Epidermal melanocyte (primary cell): ENCODE data around the gene VTI1A.
"Not testable (repeated sequence)": the region's sequence is repeated elsewhere in the genome, so short reads cannot be mapped to it uniquely, and the experiment has no call there.

Experiments used
- DNase-seq: peaks from one replicate; pipeline ENCODE4 v3.0.0; 2011; ENCODE audit warnings: low spot score; ENCODE audit not compliant: insufficient read length

VTI1A gene

GRCh38 chr10:112446855-112447619 lies at the start of gene VTI1A, which contains the start of gene ZDHHC6:
Gene VTI1A, plus strand, starts transcription at chr10:112447215. Its CDS starts 159 bp downstream, at chr10:112447374.
Gene ZDHHC6, minus strand, starts transcription at chr10:112446914. Its CDS starts 1,478 bp downstream, at chr10:112445436.
- peak; percentile 60 for DNase-seq

- DNase-seq = no peak
These were observed 49.4 kb upstream of the VTI1A start for GRCh38 chr10:112397592-112397991.

DNA sequence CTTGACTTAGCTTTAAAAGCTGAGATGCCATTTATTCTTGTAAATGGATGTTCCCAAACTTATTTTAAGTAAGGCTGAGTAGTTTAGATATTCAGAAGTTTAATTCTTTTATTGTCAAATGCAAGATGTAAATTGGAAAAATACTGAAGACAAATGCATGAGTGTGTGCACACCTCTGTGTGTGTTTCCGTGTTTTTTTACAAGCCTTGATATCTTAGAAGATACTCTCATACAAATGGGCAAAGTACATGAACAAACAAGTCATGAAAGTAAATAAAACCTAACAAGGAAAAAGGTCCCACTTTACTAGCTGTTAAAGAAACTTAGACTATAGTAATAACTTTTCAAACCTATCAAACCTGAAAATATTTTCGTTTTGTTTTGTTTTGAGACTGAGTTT lies 44.1 kb upstream of the VTI1A start:
- no peak for DNase-seq

GRCh38 chr10:112404617-112405016 lies 42.4 kb upstream of the VTI1A start:
- no peak for DNase-seq

GRCh38 chr10:112406806-112407205 lies 40.2 kb upstream of the VTI1A start:
- DNase-seq = not testable (repeated sequence)

DNA sequence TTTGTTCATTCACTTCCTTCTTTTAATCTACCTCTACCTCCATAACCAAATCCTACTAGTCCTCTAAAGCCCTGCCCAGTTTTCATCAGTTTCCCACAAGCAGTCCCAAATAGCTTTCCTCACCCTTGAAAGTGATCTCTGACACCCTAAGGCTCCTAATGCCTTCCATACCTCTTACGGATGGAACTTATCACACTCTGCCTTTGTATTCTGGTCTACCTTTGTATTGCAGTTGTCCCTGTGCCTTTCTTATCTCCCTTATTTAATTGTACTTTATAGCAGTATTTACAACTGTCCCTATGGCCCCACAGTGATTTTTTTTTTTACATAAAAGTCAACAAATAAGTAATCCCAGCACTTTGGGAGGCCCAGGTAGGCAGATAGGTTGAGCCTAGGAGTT lies 39.3 kb upstream of the VTI1A start:
- no peak for DNase-seq

DNA sequence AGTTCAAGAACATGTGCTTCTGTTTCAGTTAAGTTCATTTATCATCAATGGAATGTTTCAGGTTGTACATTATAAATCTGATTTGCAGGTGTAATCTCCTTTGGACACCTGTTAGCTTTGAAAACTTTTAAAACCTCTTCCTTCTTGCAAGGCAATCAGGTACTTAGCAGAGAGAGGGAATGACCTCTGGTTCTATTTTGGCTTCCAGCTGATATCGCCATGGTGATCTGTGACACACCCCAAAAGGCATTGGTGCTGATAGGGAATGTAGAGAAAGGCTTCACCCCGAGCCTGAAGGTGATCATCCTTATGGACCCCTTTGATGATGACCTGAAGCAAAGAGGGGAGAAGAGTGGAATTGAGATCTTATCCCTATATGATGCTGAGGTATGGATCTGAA lies 37.7 kb upstream of the VTI1A start:
- no peak for DNase-seq

GRCh38 chr10:112409755-112410154 lies 37.3 kb upstream of the VTI1A start:
- no peak for DNase-seq

- no peak for DNase-seq
These were observed 34.3 kb upstream of the VTI1A start for GRCh38 chr10:112412696-112413095.

DNA sequence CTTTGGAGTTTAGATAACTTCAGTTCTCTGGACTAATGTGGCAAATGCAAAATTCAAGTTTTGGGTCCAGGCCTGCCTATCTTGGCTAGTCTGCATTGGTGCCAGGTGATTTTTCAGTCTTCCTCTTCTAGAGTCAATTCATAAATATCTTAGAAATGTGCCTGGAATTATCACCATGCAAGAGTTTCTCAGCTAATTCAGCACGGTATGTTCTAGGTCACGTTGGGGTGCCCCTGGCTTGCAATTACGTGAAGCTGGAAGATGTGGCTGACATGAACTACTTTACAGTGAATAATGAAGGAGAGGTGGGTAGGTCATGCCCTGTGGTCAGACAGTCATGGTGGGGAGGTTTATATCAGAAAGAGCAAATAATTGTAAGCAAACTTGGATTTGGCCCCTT lies 25.3 kb upstream of the VTI1A start:
- no peak for DNase-seq

DNA sequence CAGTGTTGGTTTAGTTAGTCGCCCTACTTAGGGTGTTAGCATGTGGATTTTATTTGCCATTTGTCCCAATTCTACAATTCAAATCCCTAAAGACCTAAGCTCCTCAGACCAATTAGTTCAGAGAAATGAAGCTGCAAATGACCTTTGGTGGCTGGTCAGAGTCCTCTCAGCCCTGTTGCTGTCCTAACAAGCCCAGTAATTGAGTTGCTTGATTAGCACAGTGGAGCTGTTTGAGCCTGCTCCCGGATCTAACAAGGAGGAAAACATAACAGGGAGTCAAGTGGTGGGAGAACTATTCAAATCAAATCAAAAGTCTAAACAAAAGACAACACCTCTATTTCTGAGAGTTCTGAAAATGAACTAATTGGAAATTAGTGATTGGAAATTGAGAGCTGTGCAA lies 22.4 kb upstream of the VTI1A start:
- no peak for DNase-seq

DNA sequence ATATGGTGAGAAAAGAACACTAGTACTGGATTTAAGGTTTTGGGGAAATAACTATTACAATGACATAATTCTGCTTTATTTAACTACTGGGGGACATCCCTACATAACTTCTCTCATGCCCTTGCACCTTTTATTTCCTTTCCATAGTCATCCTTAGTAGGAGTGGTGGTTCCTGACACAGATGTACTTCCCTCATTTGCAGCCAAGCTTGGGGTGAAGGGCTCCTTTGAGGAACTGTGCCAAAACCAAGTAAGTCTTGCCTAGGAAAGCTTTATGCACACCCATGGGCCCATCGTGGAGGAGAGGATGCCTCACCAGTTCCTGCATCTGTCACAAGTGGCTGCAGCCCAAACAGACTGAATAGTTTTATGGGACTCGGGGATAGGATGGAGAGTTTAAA lies 20.9 kb upstream of the VTI1A start:
- no peak for DNase-seq

DNA sequence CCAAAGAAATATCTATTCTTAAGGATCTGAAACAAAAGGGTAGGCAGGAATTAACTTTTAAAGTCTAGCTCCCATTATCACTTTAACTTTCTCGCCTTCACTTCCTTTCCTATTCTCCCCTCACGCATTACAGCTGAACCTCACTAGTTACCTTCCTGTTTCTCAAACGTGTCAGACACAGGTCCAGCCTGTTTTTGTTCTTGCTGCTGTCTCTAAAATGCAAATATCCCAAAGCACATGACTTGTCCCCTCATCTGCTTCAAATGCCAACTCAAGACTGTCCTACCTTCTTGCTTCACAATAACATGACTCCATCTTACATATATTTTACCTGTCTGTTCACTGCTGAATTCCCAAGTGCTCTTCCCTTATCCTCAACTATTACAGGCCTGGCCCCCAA lies 17.9 kb upstream of the VTI1A start:
- DNase-seq = no peak

DNA sequence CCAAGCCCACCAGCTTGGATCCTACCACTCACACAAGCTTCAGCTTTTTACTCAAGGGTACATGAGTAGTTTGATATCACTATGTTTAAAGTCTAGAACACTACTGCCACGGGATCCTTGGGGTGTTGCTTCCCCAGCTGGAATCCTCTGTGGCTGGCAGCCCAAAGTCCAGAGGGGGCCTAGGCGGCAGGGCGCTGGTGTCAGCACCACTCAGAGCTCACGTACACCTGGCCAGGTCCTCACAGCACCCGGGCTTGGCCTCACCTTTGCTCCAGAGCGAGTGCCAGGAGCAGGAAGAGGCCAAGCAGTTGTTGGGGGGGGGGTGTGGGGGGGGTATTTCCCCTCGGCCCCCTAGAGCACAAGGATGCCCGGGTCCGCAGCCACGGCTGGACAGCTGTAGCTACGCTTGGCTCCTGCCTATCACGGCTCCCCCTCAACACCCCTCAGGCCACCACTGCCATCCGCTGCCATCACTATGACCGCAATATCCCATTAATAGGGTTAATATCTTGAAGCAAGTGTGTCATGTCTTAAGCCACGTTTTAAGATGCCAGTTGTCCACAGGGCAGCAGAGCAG lies 17.3 kb upstream of the VTI1A start:
- DNase-seq = no peak

- DNase-seq = no peak
These were observed 13.9 kb upstream of the VTI1A start for GRCh38 chr10:112433136-112433535.

DNA sequence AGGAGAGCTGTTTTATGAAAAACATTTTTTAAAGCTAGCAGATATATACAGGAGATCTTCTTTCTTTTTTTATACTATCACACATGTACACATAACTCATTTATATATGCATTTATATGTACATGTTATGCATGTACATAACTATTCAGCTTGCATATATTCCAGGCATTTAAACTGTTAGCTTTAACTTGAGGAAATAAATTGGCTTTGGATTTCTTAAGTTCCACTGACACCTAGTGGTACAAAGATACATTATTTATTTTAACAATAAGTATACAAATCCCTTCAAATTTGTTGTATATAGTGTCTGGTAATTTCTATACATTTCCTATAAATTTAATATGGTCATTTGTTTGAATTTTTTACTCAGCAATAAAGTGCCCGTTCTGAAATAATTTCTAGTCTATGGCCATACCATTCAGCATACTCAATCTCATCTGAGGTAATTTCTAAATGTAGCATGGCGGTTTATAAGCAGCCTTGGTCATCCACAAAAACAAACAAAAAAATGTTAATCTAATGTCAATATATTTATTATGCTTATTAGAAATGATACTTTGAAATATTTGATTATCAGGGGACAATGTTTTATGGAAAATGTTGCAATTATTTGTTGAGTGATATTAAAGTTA lies 11.9 kb upstream of the VTI1A start:
- DNase-seq = no peak

GRCh38 chr10:112438356-112438755 lies 8.7 kb upstream of the VTI1A start:
- DNase-seq = no peak

GRCh38 chr10:112441520-112441919 lies 5.5 kb upstream of the VTI1A start:
- no peak for DNase-seq

GRCh38 chr10:112442063-112442462 lies 5.0 kb upstream of the VTI1A start:
- no peak for DNase-seq

- DNase-seq = no peak
These were observed 760 bp upstream of the VTI1A start for GRCh38 chr10:112446055-112446854.

- DNase-seq = no peak
These were observed 559 bp downstream of the VTI1A start for GRCh38 chr10:112447620-112447928.

DNA sequence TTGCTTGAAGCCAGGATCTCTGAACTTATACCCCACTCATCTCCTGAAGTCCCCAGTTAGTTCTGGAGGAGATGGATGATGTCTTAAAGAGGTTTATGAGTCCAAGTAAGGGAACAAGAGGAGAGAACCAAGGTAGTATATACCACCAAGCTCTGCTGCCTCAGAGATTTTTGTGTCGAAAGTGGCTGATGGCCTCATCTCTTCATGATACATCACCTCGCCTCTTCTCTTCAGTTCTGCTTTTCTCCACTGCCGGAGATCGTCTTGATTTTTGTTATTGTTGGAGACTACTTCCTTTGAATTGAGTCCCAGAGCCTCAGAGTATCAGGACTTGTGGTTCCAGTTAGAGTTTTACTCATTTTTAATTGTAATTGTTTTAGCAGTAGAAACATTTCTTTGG lies 1.9 kb downstream of the VTI1A start:
- DNase-seq = no peak
